SU-DHL-6 (cell line): Measurements from ENCODE around the gene PLB1.

Experiments used
- H2AFZ ChIP-seq: fragments of 200-600 bp; sonication (generic); 2 replicates; pipeline ENCODE4 v1.6.1; 2014; ENCODE audit warnings: low read depth, mild to moderate bottlenecking, moderate library complexity, mixed read lengths, antibody characterized with exemption, low read length; ENCODE audit not compliant: severe bottlenecking
- H3F3A ChIP-seq: fragments of 200-600 bp; shearing (Covaris generic); 2 replicates; pipeline ENCODE4 v1.6.0; 2016; ENCODE audit warnings: antibody characterized with exemption, mild to moderate bottlenecking; ENCODE audit not compliant: insufficient read depth
- H3K27ac ChIP-seq: fragments of 200-600 bp; sonication (generic); 2 replicates; pipeline ENCODE4 v1.5.1; 2016; ENCODE audit warnings: low read depth, mild to moderate bottlenecking, low read length, moderate library complexity, mixed read lengths
- H3K27me3 ChIP-seq: fragments of 200-600 bp; sonication (generic), shearing (Covaris generic); 2 replicates; pipeline ENCODE4 v1.6.0; 2014; ENCODE audit warnings: mild to moderate bottlenecking, low read length
- H3K36me3 ChIP-seq: fragments of 200-600 bp; sonication (generic); 2 replicates; pipeline ENCODE4 v1.6.1; 2014; ENCODE audit warnings: mild to moderate bottlenecking, low read length, mixed read lengths
- H3K4me2 ChIP-seq: fragments of 300-600, 200-600 bp; shearing (Covaris generic), sonication (generic); 2 replicates; pipeline ENCODE4 v1.6.0; 2014; ENCODE audit warnings: low read length, low read depth, mild to moderate bottlenecking; ENCODE audit not compliant: poor library complexity, severe bottlenecking
- H3K4me3 ChIP-seq: fragments of 200-600 bp; sonication (generic); 2 replicates; pipeline ENCODE4 v1.5.1; 2014; ENCODE audit warnings: antibody characterized with exemption, low read length, mild to moderate bottlenecking, mixed read lengths; ENCODE audit not compliant: insufficient read depth, poor library complexity, severe bottlenecking
- H3K79me2 ChIP-seq: fragments of 200-600 bp; sonication (generic); 2 replicates; pipeline ENCODE4 v1.6.1; 2014; ENCODE audit warnings: mild to moderate bottlenecking, low read length, moderate library complexity; ENCODE audit not compliant: insufficient read depth
- H3K9ac ChIP-seq: fragments of 200-600 bp; sonication (generic); 2 replicates; pipeline ENCODE4 v1.7.0; 2014; ENCODE audit warnings: mild to moderate bottlenecking, low read length
- H3K9me2 ChIP-seq: fragments of 200-600 bp; sonication (generic); replicated peaks from 2 replicates; pipeline ENCODE4 v1.6.1; 2014; ENCODE audit warnings: low read length; ENCODE audit not compliant: insufficient read depth
- H3K9me3 ChIP-seq: fragments of 200-600 bp; sonication (generic); 2 replicates; pipeline ENCODE4 v1.6.1; 2014; ENCODE audit warnings: low read length, mixed read lengths; ENCODE audit not compliant: insufficient read depth
- H4K20me1 ChIP-seq: fragments of 200-600 bp; sonication (generic); 2 replicates; pipeline ENCODE4 v1.6.1; 2014; ENCODE audit warnings: low read depth, mild to moderate bottlenecking, antibody characterized with exemption, low read length, moderate library complexity, mixed read lengths
- EZH2phosphoT487 ChIP-seq: fragments of 200-600 bp; sonication (generic), shearing (Covaris generic); conservative IDR thresholded peaks from 2 replicates; pipeline ENCODE4 v1.6.1; 2018; ENCODE audit warnings: mild to moderate bottlenecking, antibody characterized with exemption, low read length, moderate library complexity, mixed read lengths
- TF ChIP-seq, protein P1 (sequence below): fragments of 200-600 bp; sonication (generic); IDR thresholded peaks from one replicate; pipeline ENCODE4 v1.5.1; 2017; ENCODE audit warnings: antibody characterized with exemption, mild to moderate bottlenecking, low read length, moderate library complexity; ENCODE audit not compliant: insufficient read depth, poor library complexity, severe bottlenecking

PLB1 gene

DNA sequence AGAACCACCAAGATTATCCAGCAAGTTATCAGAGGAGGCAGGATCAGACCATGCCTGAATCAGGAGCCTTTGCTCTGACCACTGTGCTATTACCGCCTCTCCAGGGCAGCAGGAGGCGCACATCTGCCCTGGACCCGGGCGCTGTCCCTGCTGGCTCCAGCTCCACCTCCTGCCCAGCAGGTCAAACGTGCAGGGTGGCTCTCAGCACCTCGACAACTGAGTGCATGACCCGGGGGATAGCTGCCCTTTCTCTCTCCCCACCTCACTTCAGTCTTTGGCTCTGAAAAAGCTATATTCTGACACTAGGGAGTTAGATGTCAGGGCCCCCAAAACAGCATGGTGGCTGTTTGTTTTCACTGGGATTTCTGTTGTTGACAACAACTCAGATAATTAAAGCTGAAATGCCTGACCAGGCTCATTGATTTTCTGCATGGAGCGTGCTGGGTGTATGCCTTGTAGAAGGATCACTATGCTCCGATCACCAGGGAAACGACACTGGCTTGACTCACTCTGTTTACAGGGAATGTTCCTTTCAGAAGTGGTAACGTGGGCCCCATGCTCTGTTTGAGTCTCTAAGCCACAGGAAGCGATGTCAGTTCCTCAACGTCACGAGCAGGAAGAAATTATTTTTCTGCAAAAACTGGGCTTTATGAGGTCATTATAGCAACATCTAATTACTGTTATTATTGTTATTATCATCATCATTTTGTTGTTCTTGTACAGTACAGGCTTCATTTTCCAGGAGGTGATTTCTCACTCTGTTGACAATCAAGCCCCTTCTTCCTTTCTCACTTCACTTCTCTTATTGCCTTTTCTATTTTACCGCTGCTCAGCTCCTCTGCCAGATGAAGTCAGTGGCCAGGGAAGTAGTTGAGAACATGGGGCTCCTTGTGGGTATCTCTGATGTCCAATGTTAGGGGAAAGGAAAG lies 125.6 kb downstream of the PLB1 start:
- Histone ChIP-seq H4K20me1 (no peaks in the 10 kb centered on the region), H2AFZ (no peak overlapping the region), H3K9me2 (no peaks in the 10 kb centered on the region), H3K9me3 (no peaks in the 10 kb centered on the region), H3K9ac (no peak overlapping the region), H3K27ac (no peak overlapping the region), H3K27me3 (no peaks in the 10 kb centered on the region), H3F3A (no peaks in the 10 kb centered on the region), H3K79me2 (no peaks in the 10 kb centered on the region), H3K36me3 (no peaks in the 10 kb centered on the region), H3K4me3 (no peak overlapping the region), H3K4me2 (peak overlapping the region; percentile 5)
- no peak for TF ChIP-seq EZH2phosphoT487
- TF ChIP-seq, protein P1, sequence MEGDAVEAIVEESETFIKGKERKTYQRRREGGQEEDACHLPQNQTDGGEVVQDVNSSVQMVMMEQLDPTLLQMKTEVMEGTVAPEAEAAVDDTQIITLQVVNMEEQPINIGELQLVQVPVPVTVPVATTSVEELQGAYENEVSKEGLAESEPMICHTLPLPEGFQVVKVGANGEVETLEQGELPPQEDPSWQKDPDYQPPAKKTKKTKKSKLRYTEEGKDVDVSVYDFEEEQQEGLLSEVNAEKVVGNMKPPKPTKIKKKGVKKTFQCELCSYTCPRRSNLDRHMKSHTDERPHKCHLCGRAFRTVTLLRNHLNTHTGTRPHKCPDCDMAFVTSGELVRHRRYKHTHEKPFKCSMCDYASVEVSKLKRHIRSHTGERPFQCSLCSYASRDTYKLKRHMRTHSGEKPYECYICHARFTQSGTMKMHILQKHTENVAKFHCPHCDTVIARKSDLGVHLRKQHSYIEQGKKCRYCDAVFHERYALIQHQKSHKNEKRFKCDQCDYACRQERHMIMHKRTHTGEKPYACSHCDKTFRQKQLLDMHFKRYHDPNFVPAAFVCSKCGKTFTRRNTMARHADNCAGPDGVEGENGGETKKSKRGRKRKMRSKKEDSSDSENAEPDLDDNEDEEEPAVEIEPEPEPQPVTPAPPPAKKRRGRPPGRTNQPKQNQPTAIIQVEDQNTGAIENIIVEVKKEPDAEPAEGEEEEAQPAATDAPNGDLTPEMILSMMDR: no peak

DNA sequence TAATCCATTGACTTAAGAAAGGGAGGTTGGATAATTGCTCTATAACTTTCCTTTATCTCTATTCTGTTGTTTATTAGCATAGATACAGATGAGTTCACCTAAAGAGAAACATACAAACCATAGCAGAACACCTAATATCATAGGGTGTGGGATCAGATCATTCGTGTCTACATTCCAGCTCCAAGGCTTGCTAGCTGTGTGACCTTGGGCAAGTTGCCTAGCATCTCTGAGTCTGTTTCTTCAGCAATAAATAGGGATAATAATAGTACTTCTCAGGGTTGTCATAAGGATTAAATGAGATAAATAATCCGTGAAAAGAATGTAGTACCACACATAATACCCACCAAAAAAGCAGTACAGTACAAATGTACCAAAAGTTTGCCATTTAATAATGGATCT lies 126.2 kb downstream of the PLB1 start:
- no peaks in the 10 kb centered on the region for H4K20me1 ChIP-seq
- H3K9ac ChIP-seq: no peak overlapping the region
- H3F3A ChIP-seq: no peaks in the 10 kb centered on the region
- no peaks in the 10 kb centered on the region for H3K9me3 ChIP-seq
- no peak for TF ChIP-seq EZH2phosphoT487
- TF ChIP-seq, protein P1: no peak
- H3K27me3 ChIP-seq: no peaks in the 10 kb centered on the region
- H3K27ac ChIP-seq: no peak overlapping the region
- H2AFZ ChIP-seq: no peak overlapping the region
- H3K4me3 ChIP-seq: no peak overlapping the region
- H3K36me3 ChIP-seq: no peaks in the 10 kb centered on the region
- no peak overlapping the region for H3K4me2 ChIP-seq
- no peaks in the 10 kb centered on the region for H3K79me2 ChIP-seq
- no peaks in the 10 kb centered on the region for H3K9me2 ChIP-seq

DNA sequence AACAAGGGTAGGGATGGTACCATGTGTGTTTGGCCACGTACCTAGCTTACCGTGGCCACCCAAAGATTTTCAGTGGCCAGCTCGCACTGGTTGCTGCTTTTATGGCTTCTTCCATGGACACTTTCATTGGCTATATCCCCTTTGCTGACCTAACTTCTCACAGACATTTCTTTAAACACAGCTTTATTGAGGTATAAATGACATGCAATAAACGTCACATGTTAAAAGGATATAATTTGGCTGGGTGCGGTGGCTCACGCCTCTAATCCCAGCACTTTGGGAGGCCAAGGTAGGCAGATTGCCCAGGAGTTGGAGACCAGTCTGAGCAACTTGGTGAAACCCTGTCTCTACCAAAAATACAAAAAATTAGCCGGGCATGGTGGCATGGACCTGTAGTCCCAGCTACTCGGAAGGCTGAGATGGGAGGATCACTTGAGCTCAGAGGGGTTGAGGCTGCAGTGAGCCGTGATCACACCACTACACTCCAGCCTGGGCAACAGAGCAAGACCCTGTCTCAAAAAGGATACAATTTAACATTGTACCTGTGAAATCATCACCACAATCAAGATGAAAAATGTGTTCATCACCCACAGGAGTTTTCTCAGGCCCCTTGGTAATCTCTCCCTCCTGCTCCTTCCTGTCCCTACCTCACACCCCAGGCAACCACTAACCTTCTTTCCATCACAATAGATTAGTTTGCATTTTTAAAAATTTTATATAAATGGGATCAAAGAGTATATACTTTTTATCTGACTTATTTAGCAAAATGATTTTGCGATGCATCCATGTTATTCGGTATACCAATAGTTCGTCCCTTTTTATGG lies 127.9 kb downstream of the PLB1 start:
- H3K9me2 ChIP-seq: no peaks in the 10 kb centered on the region
- no peak overlapping the region for H3K4me3 ChIP-seq
- no peak overlapping the region for H3K27ac ChIP-seq
- TF ChIP-seq EZH2phosphoT487: no peak
- TF ChIP-seq, protein P1: no peak
- H2AFZ ChIP-seq: no peak overlapping the region
- no peaks in the 10 kb centered on the region for H3K27me3 ChIP-seq
- no peaks in the 10 kb centered on the region for H3K9me3 ChIP-seq
- H3K36me3 ChIP-seq: no peaks in the 10 kb centered on the region
- H3K79me2 ChIP-seq: no peaks in the 10 kb centered on the region
- H3K4me2 ChIP-seq: no peak overlapping the region
- H4K20me1 ChIP-seq: no peaks in the 10 kb centered on the region
- no peak overlapping the region for H3K9ac ChIP-seq
- H3F3A ChIP-seq: no peaks in the 10 kb centered on the region
